GM12874 (cell line): ENCODE results near the gene RSPH6A.
A peak's percentile ranks its signal among the peaks of the same experiment; 100 is the strongest.

Source experiments
- TF ChIP-seq, protein P1 (sequence below): IDR thresholded peaks from 2 replicates; pipeline ENCODE4 v1.5.1; 2011; ENCODE audit warnings: low read depth, mild to moderate bottlenecking, control low read depth, low read length, moderate library complexity; ENCODE audit not compliant: insufficient read depth

Gene RSPH6A

GRCh38 chr19:45809643-45810159 lies 5.4 kb downstream of the RSPH6A start:
- TF ChIP-seq, protein P1, sequence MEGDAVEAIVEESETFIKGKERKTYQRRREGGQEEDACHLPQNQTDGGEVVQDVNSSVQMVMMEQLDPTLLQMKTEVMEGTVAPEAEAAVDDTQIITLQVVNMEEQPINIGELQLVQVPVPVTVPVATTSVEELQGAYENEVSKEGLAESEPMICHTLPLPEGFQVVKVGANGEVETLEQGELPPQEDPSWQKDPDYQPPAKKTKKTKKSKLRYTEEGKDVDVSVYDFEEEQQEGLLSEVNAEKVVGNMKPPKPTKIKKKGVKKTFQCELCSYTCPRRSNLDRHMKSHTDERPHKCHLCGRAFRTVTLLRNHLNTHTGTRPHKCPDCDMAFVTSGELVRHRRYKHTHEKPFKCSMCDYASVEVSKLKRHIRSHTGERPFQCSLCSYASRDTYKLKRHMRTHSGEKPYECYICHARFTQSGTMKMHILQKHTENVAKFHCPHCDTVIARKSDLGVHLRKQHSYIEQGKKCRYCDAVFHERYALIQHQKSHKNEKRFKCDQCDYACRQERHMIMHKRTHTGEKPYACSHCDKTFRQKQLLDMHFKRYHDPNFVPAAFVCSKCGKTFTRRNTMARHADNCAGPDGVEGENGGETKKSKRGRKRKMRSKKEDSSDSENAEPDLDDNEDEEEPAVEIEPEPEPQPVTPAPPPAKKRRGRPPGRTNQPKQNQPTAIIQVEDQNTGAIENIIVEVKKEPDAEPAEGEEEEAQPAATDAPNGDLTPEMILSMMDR, result no peak

GRCh38 chr19:45805719-45806118 lies 9.4 kb downstream of the RSPH6A start:
- TF ChIP-seq, protein P1, result no peak

DNA sequence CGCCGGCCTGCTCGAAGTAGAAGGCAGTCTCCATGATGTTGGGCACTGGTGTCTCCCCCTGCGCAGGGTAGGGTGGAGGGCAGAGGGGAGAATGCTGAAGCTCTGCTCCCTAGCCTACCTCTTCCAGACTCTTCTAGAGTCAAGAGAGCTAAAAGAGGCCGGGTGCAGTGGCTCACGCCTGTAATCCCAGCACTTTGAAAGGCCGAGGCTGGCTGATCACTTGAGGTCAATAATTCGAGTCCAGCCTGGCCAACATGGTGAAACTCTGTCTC lies 10.2 kb downstream of the RSPH6A start:
- TF ChIP-seq, protein P1, result no peak

- TF ChIP-seq, protein P1, result no peak
Measured at GRCh38 chr19:45804140-45804958, 10.8 kb downstream of the RSPH6A start.

DNA sequence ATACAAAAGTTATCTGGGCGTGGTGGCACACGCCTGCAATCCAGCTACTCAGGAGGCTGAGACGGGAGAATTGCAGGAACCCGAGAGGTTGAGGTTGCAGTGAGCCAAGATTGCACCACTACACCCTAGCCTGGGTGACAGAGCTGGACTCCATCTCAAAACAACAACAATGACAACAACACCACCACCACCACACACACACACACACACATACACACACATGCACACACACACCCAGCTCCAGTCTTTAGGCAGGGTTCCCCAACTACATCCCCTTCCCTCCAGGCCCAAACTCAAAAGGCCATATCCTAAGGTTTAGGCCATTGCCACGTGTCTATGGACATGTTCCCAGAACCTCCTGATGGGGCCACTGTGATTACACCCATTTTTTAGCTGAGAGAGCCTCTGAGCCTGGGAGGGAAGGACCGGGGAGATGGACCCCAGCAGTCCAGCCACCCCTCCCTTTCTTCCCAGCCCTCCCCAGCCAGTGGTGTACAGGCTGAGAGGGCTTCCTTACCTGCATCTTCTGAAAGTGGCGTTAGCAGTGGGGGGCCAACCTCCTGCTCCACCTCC lies 13.4 kb downstream of the RSPH6A start:
- TF ChIP-seq, protein P1, result no peak

- TF ChIP-seq, protein P1, result no peak
Measured at GRCh38 chr19:45800070-45800553, 15.0 kb downstream of the RSPH6A start.

- TF ChIP-seq, protein P1, result peak; percentile 76
Measured at GRCh38 chr19:45798995-45799517, 16.1 kb downstream of the RSPH6A start.
